ENCODE results near the gene UBE2E3.

UBE2E3 gene

DNA sequence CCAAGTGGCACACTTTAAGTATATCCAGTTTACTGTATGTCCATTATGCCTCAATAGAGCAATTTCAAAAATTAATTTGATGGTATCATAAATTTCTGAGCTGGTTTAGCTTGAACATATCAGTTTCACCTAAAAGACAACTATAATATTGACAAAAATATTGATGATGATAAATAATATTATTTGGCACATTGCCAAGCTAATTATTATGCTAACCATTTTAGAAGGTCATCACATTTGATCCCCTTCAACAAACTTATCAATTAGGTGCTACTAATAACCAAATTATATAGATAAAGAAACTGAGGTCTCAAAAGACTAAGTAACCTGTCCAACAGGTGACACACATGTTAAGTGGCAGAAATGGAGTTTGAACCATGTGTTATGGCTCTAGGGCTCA is 26.9 kb upstream of the UBE2E3 start:
- Histone ChIP-seq H3K27ac (no peak overlapping the region), H3K27me3 (replicated peaks) (no peaks in the 10 kb centered on the region), H3K4me3 (ENCODE audit: low read depth, low read length) (no peak overlapping the region), H3K36me3 (replicated peaks) (no peaks in the 10 kb centered on the region)
- TF ChIP-seq, protein P1, sequence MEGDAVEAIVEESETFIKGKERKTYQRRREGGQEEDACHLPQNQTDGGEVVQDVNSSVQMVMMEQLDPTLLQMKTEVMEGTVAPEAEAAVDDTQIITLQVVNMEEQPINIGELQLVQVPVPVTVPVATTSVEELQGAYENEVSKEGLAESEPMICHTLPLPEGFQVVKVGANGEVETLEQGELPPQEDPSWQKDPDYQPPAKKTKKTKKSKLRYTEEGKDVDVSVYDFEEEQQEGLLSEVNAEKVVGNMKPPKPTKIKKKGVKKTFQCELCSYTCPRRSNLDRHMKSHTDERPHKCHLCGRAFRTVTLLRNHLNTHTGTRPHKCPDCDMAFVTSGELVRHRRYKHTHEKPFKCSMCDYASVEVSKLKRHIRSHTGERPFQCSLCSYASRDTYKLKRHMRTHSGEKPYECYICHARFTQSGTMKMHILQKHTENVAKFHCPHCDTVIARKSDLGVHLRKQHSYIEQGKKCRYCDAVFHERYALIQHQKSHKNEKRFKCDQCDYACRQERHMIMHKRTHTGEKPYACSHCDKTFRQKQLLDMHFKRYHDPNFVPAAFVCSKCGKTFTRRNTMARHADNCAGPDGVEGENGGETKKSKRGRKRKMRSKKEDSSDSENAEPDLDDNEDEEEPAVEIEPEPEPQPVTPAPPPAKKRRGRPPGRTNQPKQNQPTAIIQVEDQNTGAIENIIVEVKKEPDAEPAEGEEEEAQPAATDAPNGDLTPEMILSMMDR (IDR thresholded peaks at IDR 0.05; ENCODE audit: low read depth, low read length, missing control alignments) = no peak
- in situ Hi-C loops (cut with HindIII; ENCODE audit: low pct_ligation_motif_present, low sequenced_read_pairs) = no loop called here
- no peak for DNase-seq

DNA sequence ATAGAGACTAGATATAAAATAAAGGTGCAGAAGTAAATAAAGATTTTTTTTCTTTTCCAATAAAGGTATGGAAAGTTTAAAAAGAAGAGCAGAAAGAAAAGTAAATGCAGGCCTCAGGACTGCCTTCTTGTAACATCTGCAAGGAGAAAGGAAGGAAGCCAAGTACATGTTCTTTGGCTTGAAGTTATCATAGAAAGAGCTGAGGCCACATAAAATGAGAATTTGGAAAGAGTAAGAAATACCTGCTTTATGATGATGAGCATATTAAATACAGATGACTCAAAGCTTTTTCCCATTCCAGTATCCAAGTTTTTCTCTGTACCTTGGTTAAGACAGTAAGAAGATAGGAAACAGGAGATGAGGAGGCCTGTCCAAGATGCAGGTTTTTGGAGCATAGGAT is 25.3 kb upstream of the UBE2E3 start:
- Histone ChIP-seq H3K27me3 (replicated peaks) (no peaks in the 10 kb centered on the region), H3K4me3 (ENCODE audit: low read depth, low read length) (no peak overlapping the region), H3K27ac (no peak overlapping the region), H3K36me3 (replicated peaks) (no peaks in the 10 kb centered on the region)
- DNase-seq = no peak
- TF ChIP-seq, protein P1 (IDR thresholded peaks at IDR 0.05; ENCODE audit: low read depth, low read length, missing control alignments) = no peak
- in situ Hi-C loops (cut with HindIII; ENCODE audit: low pct_ligation_motif_present, low sequenced_read_pairs) = no loop called here

DNA sequence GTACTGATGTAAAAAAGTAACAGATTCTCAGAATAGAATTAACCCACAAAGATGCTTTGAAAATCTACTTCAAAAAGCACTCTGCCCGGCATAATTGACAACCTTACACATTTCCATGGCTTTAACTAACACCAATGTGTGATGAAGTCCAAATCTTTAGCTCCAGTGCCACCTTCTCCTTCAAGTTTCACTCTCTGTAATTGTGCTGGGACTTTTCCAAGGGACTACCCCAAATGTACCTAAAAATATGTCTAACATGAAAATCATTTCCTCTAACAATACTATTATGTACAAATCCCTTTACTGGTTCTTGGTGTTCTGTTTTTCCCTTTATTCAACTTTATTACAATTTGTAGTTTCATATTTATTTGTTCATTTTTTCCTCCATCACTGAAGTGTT is 20.6 kb upstream of the UBE2E3 start:
- Histone ChIP-seq H3K27ac (no peak overlapping the region), H3K36me3 (replicated peaks) (no peaks in the 10 kb centered on the region), H3K27me3 (replicated peaks) (no peaks in the 10 kb centered on the region), H3K4me3 (ENCODE audit: low read depth, low read length) (no peak overlapping the region)
- TF ChIP-seq, protein P1 (IDR thresholded peaks at IDR 0.05; ENCODE audit: low read depth, low read length, missing control alignments) = no peak
- in situ Hi-C loops (cut with HindIII; ENCODE audit: low pct_ligation_motif_present, low sequenced_read_pairs) = no loop called here
- DNase-seq = no peak

DNA sequence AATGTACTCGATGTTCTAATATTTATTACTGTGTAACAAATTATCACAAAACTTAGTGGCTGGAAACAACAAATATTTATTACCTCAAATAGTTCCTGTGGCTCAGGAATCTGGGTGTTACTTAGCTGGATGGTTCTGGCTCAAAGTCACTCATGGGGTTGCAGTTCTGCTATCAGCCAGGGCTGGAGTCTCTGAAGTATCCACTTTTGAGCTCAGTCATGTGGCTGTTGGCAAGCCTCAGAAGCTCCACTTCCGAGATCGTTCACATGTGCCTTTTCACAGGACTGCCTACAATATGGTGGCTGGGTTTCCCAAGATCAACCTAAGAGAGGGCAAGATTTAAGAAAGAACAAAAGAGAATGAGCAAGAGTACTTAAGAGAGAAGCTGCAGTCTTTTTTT is 19.4 kb upstream of the UBE2E3 start:
- Histone ChIP-seq H3K36me3 (replicated peaks) (no peaks in the 10 kb centered on the region), H3K27ac (no peak overlapping the region), H3K27me3 (replicated peaks) (no peaks in the 10 kb centered on the region), H3K4me3 (ENCODE audit: low read depth, low read length) (no peak overlapping the region)
- DNase-seq = no peak
- in situ Hi-C loops (cut with HindIII; ENCODE audit: low pct_ligation_motif_present, low sequenced_read_pairs) = no loop called here
- TF ChIP-seq, protein P1 (IDR thresholded peaks at IDR 0.05; ENCODE audit: low read depth, low read length, missing control alignments) = no peak

DNA sequence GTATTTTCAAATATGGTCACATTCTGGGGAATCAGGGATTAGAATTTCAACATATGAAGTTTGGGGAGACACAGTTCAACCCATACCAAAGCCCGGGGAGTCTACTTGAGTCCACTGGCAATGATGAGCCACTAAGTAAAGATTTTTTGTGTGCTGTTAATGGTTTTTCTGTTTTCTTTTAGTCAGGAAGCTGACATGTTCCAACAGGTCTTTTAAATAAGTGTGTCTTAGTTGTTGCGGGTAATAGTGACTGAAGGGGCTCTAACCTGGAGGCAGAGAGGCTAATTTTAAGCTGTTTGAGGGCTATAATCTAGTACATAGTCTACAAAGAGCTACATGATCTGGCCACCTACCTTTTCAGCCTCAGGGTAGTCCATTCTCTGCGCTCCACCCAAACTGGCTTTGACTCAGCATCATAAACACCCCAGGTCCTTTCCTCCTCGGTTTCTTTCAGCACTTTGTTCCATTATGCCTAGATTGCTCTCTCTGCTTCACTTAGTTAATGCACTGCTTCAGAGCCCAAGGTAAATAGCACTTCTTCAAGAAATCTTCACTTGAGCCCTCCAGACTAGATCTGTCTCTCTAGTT is 17.6 kb upstream of the UBE2E3 start:
- DNase-seq = no peak
- no peaks in the 10 kb centered on the region for H3K27me3 ChIP-seq (replicated peaks)
- in situ Hi-C loops (cut with HindIII; ENCODE audit: low pct_ligation_motif_present, low sequenced_read_pairs) = no loop called here
- no peak overlapping the region for H3K27ac ChIP-seq
- H3K4me3 ChIP-seq (ENCODE audit: low read depth, low read length) = no peak overlapping the region
- TF ChIP-seq, protein P1 (IDR thresholded peaks at IDR 0.05; ENCODE audit: low read depth, low read length, missing control alignments) = no peak
- no peaks in the 10 kb centered on the region for H3K36me3 ChIP-seq (replicated peaks)

DNA sequence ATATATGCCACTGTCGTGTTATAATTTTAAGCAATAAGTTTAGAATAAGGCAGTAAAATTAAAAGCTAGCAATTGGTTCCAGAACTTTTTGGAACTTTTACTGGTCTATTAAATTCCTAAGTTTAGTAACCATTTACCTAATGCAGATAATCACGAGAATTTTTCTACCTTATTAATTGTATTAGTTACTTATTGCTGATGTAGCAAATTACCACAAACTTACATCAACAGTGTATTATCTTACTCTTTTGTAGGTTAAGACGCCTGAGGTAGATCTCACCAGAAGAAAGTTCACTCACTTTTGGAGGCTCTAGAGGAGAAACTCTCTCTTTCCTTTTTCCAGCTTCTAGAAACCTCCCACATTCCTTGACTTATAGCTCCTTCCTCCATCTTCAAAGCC is 14.0 kb upstream of the UBE2E3 start:
- no peak overlapping the region for H3K4me3 ChIP-seq (ENCODE audit: low read depth, low read length)
- no peak for DNase-seq
- H3K27me3 ChIP-seq (replicated peaks) = no peaks in the 10 kb centered on the region
- H3K36me3 ChIP-seq (replicated peaks) = no peaks in the 10 kb centered on the region
- H3K27ac ChIP-seq = no peak overlapping the region
- TF ChIP-seq, protein P1 (IDR thresholded peaks at IDR 0.05; ENCODE audit: low read depth, low read length, missing control alignments) = no peak
- in situ Hi-C loops (cut with HindIII; ENCODE audit: low pct_ligation_motif_present, low sequenced_read_pairs) = no loop called here

Data from brain microvascular endothelial cell (primary cell).